GM10847 (cell line): ENCODE data around the gene SFTA2.

ENCODE experiments used
- POLR2A ChIP-seq: IDR thresholded peaks from 2 replicates; pipeline ENCODE4 v1.6.1; 2011; ENCODE audit not compliant: insufficient read length; ENCODE audit errors: extremely low read depth

SFTA2 gene

GRCh38 chr6:30931969-30932645, at the start of gene SFTA2:
TSS of gene SFTA2 (minus strand) at chr6:30932170. CDS start at chr6:30932096, 74 bp downstream.
- TF ChIP-seq POLR2A: no peak

GRCh38 chr6:30979690-30980089, 47.7 kb upstream of the SFTA2 start:
- TF ChIP-seq POLR2A: no peak

GRCh38 chr6:30979141-30979540, 47.2 kb upstream of the SFTA2 start:
- TF ChIP-seq POLR2A: no peak

- no peak for TF ChIP-seq POLR2A
Measured at GRCh38 chr6:30974490-30975252, 42.7 kb upstream of the SFTA2 start.

GRCh38 chr6:30972816-30973215, 40.8 kb upstream of the SFTA2 start:
- no peak for TF ChIP-seq POLR2A

GRCh38 chr6:30970946-30971345, 39.0 kb upstream of the SFTA2 start:
- TF ChIP-seq POLR2A: no peak

GRCh38 chr6:30966154-30966553, 34.2 kb upstream of the SFTA2 start:
- TF ChIP-seq POLR2A: no peak

GRCh38 chr6:30965140-30965601, 33.2 kb upstream of the SFTA2 start:
- TF ChIP-seq POLR2A: no peak

- TF ChIP-seq POLR2A: no peak
Measured at GRCh38 chr6:30964075-30964474, 32.1 kb upstream of the SFTA2 start.

- no peak for TF ChIP-seq POLR2A
Measured at GRCh38 chr6:30963641-30964040, 31.7 kb upstream of the SFTA2 start.

GRCh38 chr6:30962716-30963115, 30.7 kb upstream of the SFTA2 start:
- no peak for TF ChIP-seq POLR2A

- no peak for TF ChIP-seq POLR2A
Measured at GRCh38 chr6:30960907-30961673, 29.1 kb upstream of the SFTA2 start.

GRCh38 chr6:30957716-30958115, 25.7 kb upstream of the SFTA2 start:
- TF ChIP-seq POLR2A: no peak

- peak; percentile 46 for TF ChIP-seq POLR2A
Measured at GRCh38 chr6:30955367-30956042, 23.5 kb upstream of the SFTA2 start.
